Body of pancreas (tissue), 4 donors: ENCODE results near the gene WDR46.

Experiments used
- CTCF ChIP-seq, 7 experiments: fragments of 450-650 bp in 4 of 7; fragments of 200-600 bp in 3 of 7; sonication (generic) in 3 of 7; IDR thresholded peaks; one replicate each; pipeline ENCODE4 v1.5.1; 2016 to 2019; ENCODE audit warnings: antibody characterized with exemption in 7 of 7
- POLR2A ChIP-seq, 3 donors: fragments of 450-650 bp; IDR thresholded peaks; one replicate each; pipeline ENCODE4 v1.6.1; 2016; ENCODE audit warnings: antibody characterized with exemption in 3 of 3, mild to moderate bottlenecking in 2 of 3

- TF ChIP-seq CTCF (IDR thresholded peaks at IDR 0.05) = peak in 5 of 7 experiments; percentile 34 to 63 (median 55)
- no peak for TF ChIP-seq POLR2A (IDR thresholded peaks at IDR 0.05)
Observed at GRCh38 chr6:33279971-33280511, 9.0 kb downstream of the WDR46 start.
